GM12872 (cell line): ENCODE data around the gene TDRD9.

ENCODE experiments used
- CTCF ChIP-seq: IDR thresholded peaks from 3 replicates; pipeline ENCODE4 v1.5.1; 2011; ENCODE audit warnings: low read depth, mild to moderate bottlenecking, low read length, moderate library complexity; ENCODE audit not compliant: insufficient read depth

The TDRD9 gene

GRCh38 chr14:103890052-103890371, 38.2 kb upstream of the TDRD9 start:
- no peak for TF ChIP-seq CTCF

DNA sequence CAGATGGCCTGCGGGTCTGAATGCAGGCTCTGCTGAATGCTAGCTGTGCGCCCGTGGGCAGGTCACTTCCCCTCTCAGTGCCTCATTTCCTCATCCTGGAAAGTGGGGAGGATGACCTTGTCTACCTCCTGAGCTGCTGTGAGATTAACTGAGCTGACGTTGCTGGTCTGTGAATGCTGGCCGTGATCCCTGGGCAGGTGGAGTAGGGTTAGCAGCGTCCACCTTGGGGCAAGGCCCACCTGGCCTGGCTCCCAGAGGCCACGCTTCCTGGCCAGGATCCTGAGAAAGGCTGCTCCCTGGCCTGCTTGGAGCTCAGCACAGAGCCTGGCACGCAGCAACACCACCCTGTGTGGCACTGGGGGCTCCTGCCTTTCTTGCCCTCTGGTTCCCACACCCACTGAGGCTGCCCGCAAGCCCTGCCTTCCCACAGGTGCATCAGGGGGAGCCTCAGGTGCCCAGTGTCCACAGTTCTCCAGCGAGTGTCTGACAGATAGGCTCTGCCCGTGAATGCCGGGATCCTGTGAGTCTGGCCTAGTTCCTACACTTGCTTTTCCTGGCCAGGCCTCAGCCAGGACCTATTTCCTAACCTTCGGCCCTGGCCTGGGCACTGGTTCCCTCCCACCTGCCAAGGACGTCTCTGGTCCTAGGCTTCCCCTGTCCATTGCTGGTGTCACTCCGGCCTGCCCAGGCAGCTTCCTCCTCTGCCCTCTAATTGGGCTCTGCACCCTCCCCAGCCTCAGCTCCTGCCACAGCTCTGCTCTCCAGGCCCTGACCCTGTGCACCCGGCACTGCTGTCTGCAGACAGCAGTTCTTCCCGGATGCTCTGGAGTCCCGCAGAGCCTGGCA, 37.2 kb upstream of the TDRD9 start:
- no peak for TF ChIP-seq CTCF

DNA sequence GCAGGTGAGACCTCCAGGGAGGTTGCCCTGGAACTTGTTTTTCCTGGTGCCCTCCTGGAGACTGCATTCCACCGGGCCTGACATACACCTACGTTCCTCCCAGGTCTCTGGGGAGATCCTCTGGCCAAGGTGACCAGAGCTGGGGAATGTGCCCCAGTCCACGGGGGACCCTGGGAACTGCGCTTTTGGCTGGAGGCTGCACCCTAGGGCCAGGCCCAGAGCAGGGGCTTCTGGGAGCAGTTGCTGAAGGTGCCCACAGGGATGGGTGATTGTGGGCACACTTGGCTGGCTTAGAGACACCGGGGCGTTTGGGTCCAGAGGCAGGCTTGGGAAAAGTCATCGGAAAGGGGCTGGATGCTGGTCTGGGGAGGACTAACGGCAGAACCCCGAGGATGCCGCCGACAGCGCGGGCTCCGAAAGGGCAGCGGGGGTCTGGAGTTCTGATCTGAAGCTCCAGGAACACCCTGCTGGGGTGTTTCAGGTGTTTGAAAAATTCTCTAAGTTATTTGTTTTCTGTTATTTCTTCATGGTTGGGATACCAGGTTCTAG, 36.5 kb upstream of the TDRD9 start:
- TF ChIP-seq CTCF: no peak

DNA sequence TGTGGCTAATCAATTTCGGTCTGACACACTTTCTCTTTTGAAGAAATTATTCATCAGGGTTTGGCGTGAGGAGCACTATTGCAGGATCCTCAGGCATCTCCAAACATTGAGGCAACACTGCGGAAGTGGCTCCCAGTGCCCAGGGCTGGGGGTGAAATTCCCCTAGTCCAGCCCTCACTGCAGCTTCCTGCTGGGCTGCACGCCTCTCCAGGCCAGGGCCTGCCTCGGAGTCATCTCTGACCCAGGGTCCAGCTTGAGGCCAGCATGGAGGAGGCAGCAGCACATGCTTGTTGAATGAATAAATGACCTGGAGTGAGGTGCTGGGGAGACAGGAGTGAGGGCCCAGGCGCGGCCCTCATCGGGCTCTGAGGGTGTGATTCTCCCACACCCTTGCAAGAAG, 36.0 kb upstream of the TDRD9 start:
- TF ChIP-seq CTCF: no peak

- no peak for TF ChIP-seq CTCF
Measured at GRCh38 chr14:103894034-103894722, 34.1 kb upstream of the TDRD9 start.

DNA sequence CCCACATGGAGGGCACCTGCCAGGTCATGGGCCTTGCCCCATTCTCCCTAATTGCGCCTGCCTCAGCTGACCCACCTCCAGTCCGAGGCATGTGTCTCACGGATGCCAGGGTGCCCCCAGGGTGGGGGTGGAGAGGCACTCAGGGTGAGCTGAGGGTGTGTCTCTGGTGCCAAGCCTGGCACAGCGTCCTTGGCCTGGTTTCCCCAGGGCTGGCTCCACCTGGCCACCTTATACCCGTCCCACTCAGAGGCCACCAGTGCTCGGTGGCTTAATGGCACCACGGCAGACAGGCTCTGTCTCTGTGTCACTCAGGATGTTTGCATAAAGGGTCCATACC, 33.6 kb upstream of the TDRD9 start:
- no peak for TF ChIP-seq CTCF

GRCh38 chr14:103896578-103896977, 31.7 kb upstream of the TDRD9 start:
- TF ChIP-seq CTCF: no peak
